CD4-positive, alpha-beta memory T cell (primary cell): ENCODE results near the gene TDRD7. TPM values are rescaled to one million over a fixed set of nuclear protein-coding genes. Genes with fewer than 3 reads are reported as not detected.

Source experiments
- microRNA-seq: library from miRNA; unstranded; fragments of <30 nt; microRNA quantifications from one replicate; pipeline ENCODE4 v1.2.0, GENCODE V29; 2021; ENCODE audit warnings: borderline replicate concordance, borderline number of aligned reads, borderline microRNAs expressed, mixed read lengths
- polyA plus RNA-seq, 2 donors: library from polyadenylated mRNA; unstranded; fragments of 300-500 nt; fragmentation: Illumina TruSeq; gene quantifications; one replicate each; pipeline ENCODE4 v1.2.3, GENCODE V29; 2021
- total RNA-seq, 2 experiments: library from RNA; stranded (reverse); gene quantifications; one replicate each; pipeline ENCODE4 v1.2.3, GENCODE V29; 2021

The TDRD7 gene
- total and polyA plus RNA-seq, 4 experiments from 2014 or later: 5.6 to 13.6 (median 11.4) TPM

Small RNAs within 50 kb of the gene (microRNA-seq; reads per million reads assigned to microRNA genes)
- not detected for gene MIR1302-8

Other genes starting within 250 kb of the TDRD7 start
- gene CCDC180, start 104.4 kb upstream of the TDRD7 start, total RNA-seq: 10 to 100 TPM; 12.1 to 14.2 TPM
- gene CCDC180, start 104.4 kb upstream of the TDRD7 start, polyA plus RNA-seq: 1 to 10 TPM in 1 of 2 donors, not detected in 1; 1.4 TPM
- gene TMOD1, start 89.6 kb downstream of the TDRD7 start, total RNA-seq: 1 to 10 TPM; 2.6 to 2.7 TPM
- gene TMOD1, start 89.6 kb downstream of the TDRD7 start, polyA plus RNA-seq: 1 to 10 TPM; 2.1 to 3.3 TPM
- 10 to 100 TPM; 17.8 to 18.4 TPM for gene TSTD2, start 221.3 kb downstream of the TDRD7 start, total RNA-seq
- 1 to 10 TPM; 7.2 to 7.9 TPM for gene TSTD2, start 221.3 kb downstream of the TDRD7 start, polyA plus RNA-seq
- 10 to 100 TPM; 40.7 to 50.8 TPM for gene NCBP1, start 221.7 kb downstream of the TDRD7 start, total RNA-seq
- gene NCBP1, start 221.7 kb downstream of the TDRD7 start, polyA plus RNA-seq: 10 to 100 TPM; 12.5 to 20.0 TPM